ENCODE data around the gene ALK.

Gene ALK

GRCh38 chr2:29613067-29613466 is 308.3 kb downstream of the ALK start:
- no peak for DNase-seq (ENCODE audit: low read depth)
- H3K4me3 ChIP-seq (ENCODE audit: control insufficient read depth, low read depth, low read length), result no peak overlapping the region
- no peak for TF ChIP-seq CTCF (conservative IDR thresholded peaks at IDR 0.05; ENCODE audit: control insufficient read depth, insufficient read depth, low read depth, low read length)

GRCh38 chr2:29612568-29612967 is 308.8 kb downstream of the ALK start:
- no peak for TF ChIP-seq CTCF (conservative IDR thresholded peaks at IDR 0.05; ENCODE audit: control insufficient read depth, insufficient read depth, low read depth, low read length)
- no peak overlapping the region for H3K4me3 ChIP-seq (ENCODE audit: control insufficient read depth, low read depth, low read length)
- DNase-seq (ENCODE audit: low read depth), result no peak

DNA sequence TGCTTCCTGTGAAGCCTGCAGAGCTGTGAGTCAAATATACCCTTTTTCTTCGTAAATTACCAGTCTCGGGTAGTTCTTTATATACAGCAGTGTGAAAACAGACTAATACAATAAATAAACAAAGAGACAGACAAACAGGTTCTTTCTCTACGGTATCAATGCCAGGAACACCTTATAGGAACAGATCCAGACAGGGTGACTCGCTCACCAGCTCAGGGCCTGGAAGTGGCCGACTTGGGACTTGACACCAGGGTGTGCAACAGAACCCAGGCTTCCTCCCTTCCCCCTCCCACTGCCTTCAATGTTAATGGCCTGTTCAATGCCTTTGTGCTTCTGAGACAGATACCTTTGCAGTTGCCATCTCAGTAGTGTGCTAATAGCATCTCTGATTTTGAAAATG is 309.5 kb downstream of the ALK start:
- no peak for TF ChIP-seq CTCF (conservative IDR thresholded peaks at IDR 0.05; ENCODE audit: control insufficient read depth, insufficient read depth, low read depth, low read length)
- H3K4me3 ChIP-seq (ENCODE audit: control insufficient read depth, low read depth, low read length), result no peak overlapping the region
- DNase-seq (ENCODE audit: low read depth), result no peak

GRCh38 chr2:29611261-29611660 is 310.1 kb downstream of the ALK start:
- no peak for TF ChIP-seq CTCF (conservative IDR thresholded peaks at IDR 0.05; ENCODE audit: control insufficient read depth, insufficient read depth, low read depth, low read length)
- no peak for DNase-seq (ENCODE audit: low read depth)

DNA sequence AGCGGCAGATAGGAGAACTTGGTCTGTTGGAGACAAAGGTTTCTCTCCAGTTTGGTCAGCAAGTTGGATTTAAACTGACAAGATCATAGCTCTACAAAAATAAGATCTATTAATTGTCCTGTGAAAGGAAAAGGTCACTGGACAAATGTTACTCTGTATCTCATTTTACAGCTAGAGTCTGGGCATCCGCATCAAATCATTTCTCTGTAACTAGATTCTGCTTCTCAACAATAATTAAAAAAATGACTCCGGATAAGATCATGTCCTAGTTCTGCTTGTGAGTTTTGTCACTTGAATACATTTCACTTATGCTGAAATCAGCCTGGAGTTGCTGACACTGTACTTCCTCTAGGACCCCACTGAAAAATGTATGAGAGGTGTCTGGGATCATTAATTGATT is 310.8 kb downstream of the ALK start:
- no peak for DNase-seq (ENCODE audit: low read depth)
- H3K4me3 ChIP-seq (ENCODE audit: control insufficient read depth, low read depth, low read length), result no peak overlapping the region
- no peak for TF ChIP-seq CTCF (conservative IDR thresholded peaks at IDR 0.05; ENCODE audit: control insufficient read depth, insufficient read depth, low read depth, low read length)

More at GRCh38 chr2:29611261-29611660, 310.1 kb downstream of the ALK start:
- H3K4me3 ChIP-seq (ENCODE audit: control insufficient read depth, low read depth, low read length), result no peak overlapping the region

DNA sequence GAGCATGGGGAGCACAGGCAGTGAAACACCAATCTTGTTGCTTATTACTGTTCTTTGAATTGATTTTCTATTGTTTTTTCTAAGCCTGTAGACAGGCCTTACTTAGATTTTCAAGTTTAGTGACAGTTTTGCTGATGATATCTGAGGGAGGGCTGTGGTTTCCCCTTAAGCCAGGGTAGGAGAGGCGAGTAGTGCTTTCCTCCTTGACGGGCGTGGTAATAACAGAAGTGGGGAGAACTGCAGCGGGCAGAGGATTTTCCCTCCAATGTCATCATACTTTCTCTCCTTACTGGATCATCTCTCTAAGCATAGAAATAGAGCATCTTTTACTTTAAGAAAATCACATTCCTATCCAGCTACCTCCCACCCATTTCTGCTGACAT is 314.4 kb downstream of the ALK start:
- DNase-seq (ENCODE audit: low read depth), result no peak
- H3K4me3 ChIP-seq (ENCODE audit: control insufficient read depth, low read depth, low read length), result no peak overlapping the region
- no peak for TF ChIP-seq CTCF (conservative IDR thresholded peaks at IDR 0.05; ENCODE audit: control insufficient read depth, insufficient read depth, low read depth, low read length)
